HG03354 (cell line): ENCODE results near the gene DMWD.

ENCODE experiments used
- ATAC-seq: cut with Tn5 transposase; IDR thresholded peaks from one replicate; pipeline ENCODE4 v1.9.1; 2021; ENCODE audit warnings: mild to moderate bottlenecking; ENCODE audit not compliant: unreplicated experiment, poor library complexity, severe bottlenecking

Gene DMWD

GRCh38 chr19:45792470-45793177 lies at the start of gene DMWD:
Gene DMWD, minus strand, starts transcription at chr19:45792845. Its CDS starts 89 bp downstream, at chr19:45792756.
- ATAC-seq: peak; percentile 94

DNA sequence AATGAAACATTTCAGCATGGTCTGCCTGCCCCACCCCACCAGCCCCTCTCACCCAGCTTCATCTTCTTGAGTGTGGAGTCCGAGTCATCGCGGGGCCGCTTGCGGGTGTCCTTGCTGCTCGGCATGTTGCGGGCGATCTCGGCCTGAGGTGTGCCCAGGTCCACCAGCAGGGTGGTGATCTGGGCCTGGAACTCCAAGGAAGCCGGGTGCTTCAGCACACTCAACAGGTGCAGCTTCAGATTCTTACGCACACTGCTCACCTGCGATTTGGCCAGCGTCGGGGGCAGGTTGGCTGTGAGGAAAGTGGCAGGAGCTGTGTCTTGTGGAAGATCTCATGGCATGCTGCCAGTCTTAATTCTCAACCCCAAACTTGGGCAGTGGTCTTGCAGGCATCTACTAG lies 49.6 kb upstream of the DMWD start:
- no peak for ATAC-seq

DNA sequence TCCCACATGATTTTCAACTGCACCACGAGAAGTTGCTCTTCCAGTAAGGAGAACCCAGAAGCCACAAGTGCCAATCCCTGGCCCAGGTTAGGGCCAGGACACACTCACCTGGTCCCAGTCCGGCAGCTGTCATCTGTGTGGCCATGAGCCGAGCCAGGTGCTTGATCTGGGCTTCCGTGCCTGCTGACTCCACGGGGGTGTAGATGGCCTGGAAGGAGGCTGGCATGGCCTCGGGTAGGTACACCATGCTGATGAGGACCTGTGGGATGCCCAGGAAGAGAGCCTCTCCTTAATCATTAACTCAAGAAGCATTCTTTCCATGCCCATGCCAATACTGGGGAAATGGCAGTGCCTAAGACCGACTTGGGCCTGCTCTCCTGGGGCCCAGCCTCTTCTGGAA lies 42.3 kb upstream of the DMWD start:
- ATAC-seq: no peak

GRCh38 chr19:45828945-45829344 lies 36.3 kb upstream of the DMWD start:
- ATAC-seq: no peak

DNA sequence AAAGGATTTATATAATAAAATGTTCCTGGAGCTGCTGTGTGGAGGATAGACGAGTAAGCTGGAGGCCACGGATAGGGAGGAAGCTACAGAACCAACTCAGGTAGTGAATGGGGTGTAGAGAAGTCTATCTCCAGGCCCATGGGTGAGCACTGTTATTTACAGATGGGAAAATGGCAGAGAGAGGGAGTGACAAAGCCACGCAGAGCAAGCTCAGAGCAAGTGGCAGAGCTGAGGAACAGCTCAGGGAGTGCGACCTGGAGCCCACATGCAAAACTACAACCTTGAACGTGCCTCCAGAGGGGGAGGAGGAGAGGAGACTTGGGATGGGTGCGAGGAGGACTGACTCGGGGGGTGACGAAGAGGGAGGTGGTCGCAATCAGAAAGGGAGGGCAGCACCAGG lies 35.9 kb upstream of the DMWD start:
- ATAC-seq: no peak

DNA sequence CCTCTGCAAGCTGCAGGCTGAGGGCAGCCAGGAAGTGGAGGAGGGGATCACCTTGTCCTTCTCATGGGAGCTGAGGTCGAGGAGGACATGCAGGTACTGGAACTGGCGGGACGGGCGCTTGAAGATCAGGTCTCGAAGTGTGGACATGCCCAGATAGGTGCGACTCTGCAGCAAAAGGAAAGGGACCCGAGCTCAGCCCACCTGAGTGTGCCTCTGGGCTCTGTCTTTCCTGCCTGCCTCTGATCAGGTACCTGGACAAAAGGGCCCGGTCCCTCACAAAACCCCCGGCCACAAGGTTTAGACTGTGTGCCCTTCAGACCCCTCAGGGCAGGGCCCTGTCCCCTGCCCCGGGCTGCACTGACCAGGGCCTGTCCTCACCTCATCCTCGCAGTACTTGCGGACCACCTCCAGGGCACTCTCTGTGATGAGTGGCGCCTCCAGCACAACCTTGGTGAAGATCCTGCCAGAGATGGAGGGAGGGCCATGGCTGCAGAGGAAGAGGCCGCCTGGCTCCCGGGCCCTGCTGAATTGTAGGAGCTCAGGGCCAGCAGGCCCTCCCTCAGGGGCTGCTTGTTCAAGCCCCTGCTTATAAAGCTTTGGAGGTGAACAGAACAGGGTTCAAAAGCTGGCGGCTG lies 34.9 kb upstream of the DMWD start:
- ATAC-seq: no peak

- no peak for ATAC-seq
These were observed 34.3 kb upstream of the DMWD start for GRCh38 chr19:45826934-45827333.

DNA sequence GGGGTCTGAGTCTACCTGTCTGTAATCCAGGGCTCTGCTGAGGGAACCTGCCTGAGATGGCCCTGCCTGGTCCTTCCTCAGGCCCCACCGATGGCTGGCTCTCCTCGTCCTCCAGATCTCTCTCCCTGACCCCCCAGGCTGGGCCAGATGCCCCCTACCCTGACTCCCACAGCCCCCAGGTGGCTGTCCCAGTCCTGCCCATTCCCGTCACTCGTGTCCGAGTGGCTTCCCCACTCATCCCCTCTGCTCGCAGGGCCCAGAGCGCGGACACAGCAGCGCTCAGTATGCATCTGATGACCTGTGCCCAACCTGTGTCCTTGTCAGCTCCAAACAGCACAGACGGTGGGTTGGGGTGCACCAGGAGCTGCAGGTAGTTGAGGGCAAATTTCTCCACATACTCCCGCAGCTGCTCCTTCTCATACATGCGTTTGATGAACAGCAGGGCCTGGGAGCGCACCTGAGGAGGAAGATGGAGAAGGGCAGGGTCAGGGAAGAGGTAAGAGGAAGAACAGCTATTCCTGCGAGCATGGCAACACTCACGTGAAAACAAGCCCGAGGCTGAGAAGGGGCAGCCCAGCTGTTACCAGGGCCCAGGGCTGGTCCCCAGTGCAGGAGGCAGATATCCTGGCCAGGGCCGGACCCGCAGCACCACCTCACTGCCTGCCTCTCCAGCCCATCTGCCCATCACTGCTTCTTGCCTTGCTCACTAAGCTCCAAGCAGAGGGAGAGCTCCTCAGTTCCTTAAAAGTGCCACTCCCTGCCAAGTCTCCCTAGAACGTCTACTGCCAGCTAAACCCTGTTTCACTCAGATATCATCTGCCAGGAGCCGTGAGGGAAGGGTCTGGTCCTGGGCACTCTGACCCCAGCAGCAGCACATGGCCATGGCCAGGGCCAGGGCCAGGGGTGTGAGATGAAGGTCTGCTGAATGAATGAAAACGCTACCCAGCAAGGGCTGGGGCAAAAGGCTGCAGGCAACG lies 33.6 kb upstream of the DMWD start:
- ATAC-seq: no peak

GRCh38 chr19:45825263-45825605 lies 32.6 kb upstream of the DMWD start:
- ATAC-seq: no peak

DNA sequence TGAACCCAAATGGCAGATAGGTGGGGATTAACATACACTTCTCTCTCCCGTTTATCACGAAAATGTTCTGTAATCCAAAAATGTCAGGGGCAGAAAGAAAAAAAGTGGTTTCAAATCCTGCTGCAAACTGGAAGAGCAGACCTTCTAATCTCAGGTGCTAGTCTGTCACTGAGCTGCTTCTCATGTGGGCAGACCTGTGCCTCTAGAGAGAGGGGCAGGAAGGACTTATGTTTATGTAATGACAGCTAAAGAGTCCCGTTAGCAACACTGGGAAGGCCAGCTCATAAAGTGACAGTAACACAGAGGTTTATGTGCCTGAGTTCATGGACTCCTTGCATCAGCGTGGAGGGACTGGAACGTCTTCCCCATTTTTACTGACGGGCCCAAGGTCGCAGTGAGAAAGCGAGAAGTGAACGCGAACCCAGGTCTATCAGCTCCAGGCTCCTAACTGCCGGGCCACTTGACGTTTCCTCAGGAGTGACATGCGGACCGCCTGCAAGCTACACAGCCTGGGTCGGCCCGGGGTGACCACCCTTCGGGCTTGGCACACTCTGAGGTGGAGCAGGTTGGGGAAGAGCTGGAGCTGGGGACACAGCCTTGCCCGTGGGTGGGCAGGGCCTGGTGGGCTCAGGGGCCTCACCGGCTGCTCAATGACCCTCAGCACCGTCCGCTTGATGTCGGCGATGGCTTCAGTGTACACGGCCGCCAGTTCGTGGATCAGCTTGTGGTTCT lies 32.1 kb upstream of the DMWD start:
- no peak for ATAC-seq

DNA sequence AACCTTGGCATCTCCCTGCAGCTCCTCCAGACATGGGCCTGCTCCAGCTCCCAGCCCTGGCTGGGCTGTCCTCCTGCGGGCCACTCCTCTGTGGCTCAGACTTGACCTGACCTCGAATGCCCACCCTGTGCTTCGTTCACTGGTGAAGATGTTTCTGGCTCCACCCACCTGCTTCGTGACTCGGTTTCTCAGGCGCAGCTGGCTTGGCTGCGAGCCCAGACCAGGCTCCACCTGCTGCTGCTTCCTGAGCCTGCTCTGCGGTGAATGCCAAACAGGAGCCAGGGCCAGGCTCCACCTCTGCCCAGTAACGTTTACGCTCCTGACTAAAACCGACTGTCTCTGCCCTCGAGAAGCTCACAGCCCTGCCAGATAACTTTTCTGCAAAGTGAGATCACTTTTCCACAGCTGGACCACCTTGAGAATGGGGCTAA lies 31.4 kb upstream of the DMWD start:
- no peak for ATAC-seq

DNA sequence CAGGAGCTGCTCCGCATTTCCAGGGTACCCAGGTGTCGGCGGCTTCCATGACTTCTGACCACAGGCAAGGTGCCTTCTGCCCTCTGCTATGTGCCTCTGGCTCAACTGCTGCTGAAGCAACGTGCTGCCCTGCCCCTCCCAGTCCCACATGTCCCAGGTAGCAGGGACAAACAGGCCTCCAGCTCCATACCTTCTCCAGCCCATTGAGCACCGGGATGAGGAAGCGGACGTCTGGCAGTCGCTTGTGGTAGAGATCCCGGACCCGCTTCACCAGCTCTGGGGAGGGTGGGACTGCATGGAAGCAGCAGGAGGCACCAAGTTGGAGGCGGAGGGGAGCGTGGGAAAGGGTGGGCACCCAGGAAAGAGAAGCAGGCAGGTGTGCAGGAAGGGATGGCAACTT lies 30.5 kb upstream of the DMWD start:
- ATAC-seq: no peak

- no peak for ATAC-seq
These were observed 30.1 kb upstream of the DMWD start for GRCh38 chr19:45822716-45823115.

DNA sequence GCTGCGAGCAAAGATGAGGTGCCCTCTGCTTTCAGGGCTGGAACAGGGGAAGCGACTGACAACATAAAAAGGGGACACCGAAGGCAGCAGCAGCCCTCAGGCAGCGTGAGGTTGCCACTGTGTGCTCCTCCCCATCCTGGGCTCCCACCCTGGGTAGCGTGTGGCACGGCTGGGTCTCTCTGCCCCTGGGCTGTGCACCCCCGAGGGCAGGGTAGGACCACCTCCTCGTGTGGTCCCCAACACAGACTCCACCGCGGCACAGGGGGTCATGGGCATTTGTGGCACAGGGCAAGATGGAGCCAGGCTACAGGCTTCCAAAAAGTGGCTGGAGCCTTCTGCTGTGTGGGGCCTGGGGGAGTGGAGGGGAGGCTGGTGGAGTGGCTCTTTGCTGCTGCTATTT lies 28.9 kb upstream of the DMWD start:
- no peak for ATAC-seq

DNA sequence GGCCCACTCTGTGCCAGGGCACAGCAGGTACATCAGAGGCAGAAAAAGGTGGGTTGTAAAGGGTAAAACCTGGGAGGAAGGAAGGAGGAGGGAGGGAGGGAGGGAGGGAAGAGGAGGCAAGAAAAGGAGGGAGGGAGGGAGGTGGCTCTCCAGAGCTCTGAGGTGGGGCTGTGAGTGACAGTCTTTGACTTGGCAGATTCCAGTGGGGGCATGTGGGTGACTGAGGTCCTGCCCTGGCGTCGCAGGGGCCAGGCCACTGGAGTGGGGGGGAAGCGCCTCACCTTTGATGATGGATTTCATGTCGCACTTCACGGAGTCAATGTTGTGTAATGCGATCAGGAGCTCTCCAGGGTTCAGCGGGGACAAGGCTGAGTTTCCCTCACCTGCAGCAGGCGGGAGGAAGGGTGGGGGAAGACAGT lies 28.5 kb upstream of the DMWD start:
- ATAC-seq: no peak

GRCh38 chr19:45820413-45821102 lies 27.9 kb upstream of the DMWD start:
- no peak for ATAC-seq

DNA sequence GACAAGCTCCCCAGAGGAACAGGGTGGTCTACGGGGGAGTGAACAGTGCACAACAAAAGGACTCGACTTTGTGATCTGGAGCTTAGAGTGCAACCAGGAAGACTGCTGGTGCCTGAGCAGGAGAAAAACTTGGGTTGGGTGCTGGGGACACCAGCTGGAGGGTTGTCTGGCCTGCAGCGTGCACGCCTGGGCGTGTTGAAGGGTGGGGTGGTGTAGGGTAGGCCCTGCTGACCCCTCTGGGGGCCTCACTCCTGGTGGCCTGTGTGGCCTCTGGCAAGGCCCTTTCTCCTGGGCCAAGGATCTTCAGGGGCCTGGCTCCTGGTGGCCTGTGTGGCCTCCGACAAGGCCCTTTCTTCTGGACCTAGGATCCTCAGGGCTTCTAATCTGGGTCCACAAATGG lies 27.1 kb upstream of the DMWD start:
- no peak for ATAC-seq

DNA sequence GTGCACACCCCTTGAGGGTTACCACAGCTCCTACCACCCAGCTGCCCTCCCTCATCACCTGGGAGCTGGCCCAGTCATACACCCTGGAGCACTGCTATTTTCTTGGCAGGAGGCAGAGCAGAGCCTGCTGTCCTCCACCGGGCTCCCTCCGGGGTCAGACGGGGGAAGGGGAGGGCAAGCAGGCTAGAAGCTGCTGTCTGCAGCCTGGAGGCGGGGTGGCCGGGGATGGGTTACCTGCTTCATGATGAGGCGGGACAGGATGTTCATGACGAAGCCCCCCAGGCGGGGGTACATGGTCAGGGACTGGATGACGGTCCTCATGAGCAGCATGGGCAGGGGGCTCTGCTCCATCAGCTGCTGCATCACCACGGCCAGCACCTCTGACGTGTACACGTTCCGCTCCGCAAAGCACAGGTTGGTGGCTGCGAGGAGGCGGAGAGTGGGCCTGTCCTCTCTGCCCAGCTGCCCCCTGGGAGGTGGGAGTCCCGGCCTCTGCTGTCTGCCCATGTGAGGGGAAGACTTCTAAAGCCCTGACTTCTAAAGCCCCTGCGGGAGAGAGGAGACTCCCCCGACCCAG lies 25.2 kb upstream of the DMWD start:
- ATAC-seq: no peak
